Kidney (tissue), 14 donors: ENCODE results near the gene NYNRIN. TPM values are rescaled to one million over a fixed set of nuclear protein-coding genes. Genes with fewer than 3 reads are reported as not detected.

Source experiments
- DNase-seq, 5 donors: peaks; one replicate each; pipeline ENCODE4 v3.0.0-alpha.2; 2013 to 2020
- FAIRE-seq: peaks from 2 replicates; lab custom pipeline; 2012; peaks lifted over from hg19 to GRCh38; lab: Jason Lieb, UNC
- H3K27ac ChIP-seq, 2 donors: one replicate each; pipeline ENCODE4 v1.7.0; 2013; ENCODE audit warnings: low read depth in 2 of 2, low read length in 2 of 2, inconsistent platforms in 1 of 2
- H3K27me3 ChIP-seq: one replicate; pipeline ENCODE4 v1.7.1; 2013; ENCODE audit warnings: low read length, inconsistent platforms; ENCODE audit not compliant: control insufficient read depth, insufficient read depth
- H3K36me3 ChIP-seq, 3 donors: one replicate each; pipeline versions ENCODE4 v1.7.0 to v1.7.1; 2013; ENCODE audit warnings: low read length in 3 of 3, control low read depth in 1 of 3, inconsistent platforms in 1 of 3; ENCODE audit not compliant: insufficient read depth in 3 of 3, control insufficient read depth in 2 of 3
- H3K4me1 ChIP-seq, 3 donors: one replicate each; pipeline versions ENCODE4 v1.7.0 to v1.7.1; 2013; ENCODE audit warnings: low read length in 3 of 3, inconsistent platforms in 1 of 3, low read depth in 1 of 3; ENCODE audit not compliant: control insufficient read depth in 2 of 3, insufficient read depth in 2 of 3
- H3K4me3 ChIP-seq, 3 donors: one replicate each; pipeline versions ENCODE4 v1.7.0 to v1.8.1; 2013; ENCODE audit warnings: low read length in 3 of 3, control low read depth in 1 of 3, inconsistent platforms in 1 of 3
- H3K9ac ChIP-seq, 3 donors: one replicate each; pipeline versions ENCODE4 v1.7.0 to v1.7.1; 2013; ENCODE audit warnings: low read length in 3 of 3, control low read depth in 1 of 3, inconsistent platforms in 1 of 3
- H3K9me3 ChIP-seq, 3 donors: one replicate each; pipeline versions ENCODE4 v1.7.0 to v1.7.1; 2013; ENCODE audit warnings: low read length in 3 of 3, control low read depth in 1 of 3, inconsistent platforms in 1 of 3; ENCODE audit not compliant: control insufficient read depth in 2 of 3, insufficient read depth in 1 of 3
- CTCF ChIP-seq: IDR thresholded peaks from 3 replicates; pipeline ENCODE4 v1.5.1; 2012; ENCODE audit warnings: mild to moderate bottlenecking, moderate library complexity, borderline replicate concordance; ENCODE audit not compliant: insufficient read depth; ENCODE audit errors: extremely low read depth
- intact Hi-C: fragments of 100-400 bp; cut with DNase I; formaldehyde crosslinking; loops from one replicate; pipeline ENCODE4 v1.11.1; 2022
- polyA plus RNA-seq: library from polyadenylated mRNA; stranded (reverse); fragments of 350-450 nt; fragmentation: Illumina TruSeq; extraction: RNeasy Lipid Tissue Mini Kit (QIAGEN cat#74804); gene quantifications from one replicate; pipeline ENCODE4 v1.2.3, GENCODE V29; 2014; ENCODE audit warnings: low read depth, low replicate concordance; ENCODE audit not compliant: insufficient read depth
- total RNA-seq: library from RNA; stranded (reverse); fragmentation: NEBNext Ultra II Directional; extraction: Animal tissue kit (Norgen Biotek cat#: 25700); gene quantifications from one replicate; pipeline ENCODE4 v1.2.1, GENCODE V29; 2021
- donor health status: control.
- donor health status: control.
- donor health status: control.
- donor health status: control.
- donor health status: control.
- donor health status: DM: yes; HTN: yes; CAD: no.
- donor health status: Normal renal cell carcinoma (clear cell type).

NYNRIN gene
- total and polyA plus RNA-seq, 2 donors from 2014 or later: 4.4 to 12.1 TPM

GRCh38 chr14:24426912-24427536, 28.2 kb downstream of the NYNRIN start:
- no peak for TF ChIP-seq CTCF
- Histone ChIP-seq H3K4me3 (no peak overlapping the region), H3K9me3 (no peaks in the 10 kb centered on the region), H3K36me3 (no peaks in the 10 kb centered on the region), H3K9ac (no peak overlapping the region), H3K4me1 (peaks cover 0 to 27% (median 15%) of the 10 kb centered on the region in 3 donors), H3K27me3 (no peaks in the 10 kb centered on the region), H3K27ac (no peak overlapping the region)
- intact Hi-C loops: loop anchor here (10.0 kb wide), 1 partner anchor 52 kb away; no protein-coding TSS in a partner anchor
- FAIRE-seq (no peak), DNase-seq (no peak)

GRCh38 chr14:24427537-24428508, 29.0 kb downstream of the NYNRIN start:
- TF ChIP-seq CTCF: no peak
- no peak overlapping the region for H3K27ac ChIP-seq
- DNase-seq (no peak), FAIRE-seq (no peak)
- peaks cover 1 to 5% (median 5%) of the 10 kb centered on the region in 3 donors for H3K36me3 ChIP-seq
- H3K4me1 ChIP-seq: peaks cover 0 to 30% (median 15%) of the 10 kb centered on the region in 3 donors
- H3K9me3 ChIP-seq: no peaks in the 10 kb centered on the region
- intact Hi-C loops: loop anchor here (10.0 kb wide), 1 partner anchor 53 kb away; no protein-coding TSS in a partner anchor
- H3K4me3 ChIP-seq: no peak overlapping the region
- H3K27me3 ChIP-seq: no peaks in the 10 kb centered on the region
- H3K9ac ChIP-seq: no peak overlapping the region

GRCh38 chr14:24428628-24429394, 30.0 kb downstream of the NYNRIN start:
- Histone ChIP-seq H3K36me3 (peaks cover 3 to 13% (median 13%) of the 10 kb centered on the region in 3 donors), H3K9ac (peak overlapping the region in 2 of 3 donors; percentile 66 to 87), H3K27me3 (no peaks in the 10 kb centered on the region), H3K4me1 (peaks cover 0 to 30% (median 15%) of the 10 kb centered on the region in 3 donors), H3K27ac (peak overlapping the region in 1 of 2 donors; percentile 98), H3K4me3 (peak overlapping the region in 1 of 3 donors; percentile 98), H3K9me3 (no peaks in the 10 kb centered on the region)
- peak in 2 of 5 donors; percentile 53 to 64 for DNase-seq
- intact Hi-C loops: loop anchor here (10.0 kb wide), 1 partner anchor 54 kb away; no protein-coding TSS in a partner anchor
- no peak for TF ChIP-seq CTCF
- no peak for FAIRE-seq
